Measurements from ENCODE around the gene SIRT2. TPM values are rescaled to one million over a fixed set of nuclear protein-coding genes. Genes with fewer than 3 reads are reported as not detected.

SIRT2 gene
- total and polyA plus RNA-seq, 2 donors from 2014 or later = 36.0 to 56.9 TPM

Other genes starting within 250 kb of the SIRT2 start
- 31.1 TPM for gene CAPN12, start 155.1 kb downstream of the SIRT2 start, total RNA-seq
- 27.1 TPM for gene CAPN12, start 155.1 kb downstream of the SIRT2 start, polyA plus RNA-seq (ENCODE audit: insufficient read depth, low read depth, low replicate concordance)
- 1.3 TPM for gene LGALS7, start 126.1 kb downstream of the SIRT2 start, total RNA-seq
- not detected for gene LGALS7, start 126.1 kb downstream of the SIRT2 start, polyA plus RNA-seq (ENCODE audit: insufficient read depth, low read depth, low replicate concordance)
- gene LGALS7B, start 110.4 kb downstream of the SIRT2 start, total RNA-seq = not detected
- gene LGALS7B, start 110.4 kb downstream of the SIRT2 start, polyA plus RNA-seq (ENCODE audit: insufficient read depth, low read depth, low replicate concordance) = 3.7 TPM
- 12.2 TPM for gene LGALS4, start 86.7 kb downstream of the SIRT2 start, total RNA-seq
- gene LGALS4, start 86.7 kb downstream of the SIRT2 start, polyA plus RNA-seq (ENCODE audit: insufficient read depth, low read depth, low replicate concordance) = 1.2 TPM
- gene ECH1, start 67.8 kb downstream of the SIRT2 start, total RNA-seq = 167 TPM
- gene ECH1, start 67.8 kb downstream of the SIRT2 start, polyA plus RNA-seq (ENCODE audit: insufficient read depth, low read depth, low replicate concordance) = 534 TPM
- 278 TPM for gene HNRNPL, start 49.6 kb downstream of the SIRT2 start, total RNA-seq
- 168 TPM for gene HNRNPL, start 49.6 kb downstream of the SIRT2 start, polyA plus RNA-seq (ENCODE audit: insufficient read depth, low read depth, low replicate concordance)
- gene RINL, start 21.3 kb downstream of the SIRT2 start, total RNA-seq = 13.0 TPM
- gene RINL, start 21.3 kb downstream of the SIRT2 start, polyA plus RNA-seq (ENCODE audit: insufficient read depth, low read depth, low replicate concordance) = 9.5 TPM
- gene NFKBIB, start 351 bp upstream of the SIRT2 start, total RNA-seq = 23.2 TPM
- 37.6 TPM for gene NFKBIB, start 351 bp upstream of the SIRT2 start, polyA plus RNA-seq (ENCODE audit: insufficient read depth, low read depth, low replicate concordance)
- gene CCER2, start 12.6 kb upstream of the SIRT2 start, total RNA-seq = 0.47 TPM
- gene CCER2, start 12.6 kb upstream of the SIRT2 start, polyA plus RNA-seq (ENCODE audit: insufficient read depth, low read depth, low replicate concordance) = not detected
- 30.6 TPM for gene SARS2, start 31.1 kb upstream of the SIRT2 start, total RNA-seq
- 34.8 TPM for gene SARS2, start 31.1 kb upstream of the SIRT2 start, polyA plus RNA-seq (ENCODE audit: insufficient read depth, low read depth, low replicate concordance)
- 28.5 TPM for gene MRPS12, start 31.3 kb upstream of the SIRT2 start, total RNA-seq
- 110 TPM for gene MRPS12, start 31.3 kb upstream of the SIRT2 start, polyA plus RNA-seq (ENCODE audit: insufficient read depth, low read depth, low replicate concordance)
- 32.3 TPM for gene FBXO17, start 76.1 kb upstream of the SIRT2 start, total RNA-seq
- gene FBXO17, start 76.1 kb upstream of the SIRT2 start, polyA plus RNA-seq (ENCODE audit: insufficient read depth, low read depth, low replicate concordance) = 44.3 TPM
- 8.3 TPM for gene FBXO27, start 132.9 kb upstream of the SIRT2 start, total RNA-seq
- gene FBXO27, start 132.9 kb upstream of the SIRT2 start, polyA plus RNA-seq (ENCODE audit: insufficient read depth, low read depth, low replicate concordance) = 7.8 TPM
- gene ACP7, start 184.8 kb upstream of the SIRT2 start, total RNA-seq = not detected
- gene ACP7, start 184.8 kb upstream of the SIRT2 start, polyA plus RNA-seq (ENCODE audit: insufficient read depth, low read depth, low replicate concordance) = 0.13 TPM
- 55.6 TPM for gene PAK4, start 226.2 kb upstream of the SIRT2 start, total RNA-seq
- 52.5 TPM for gene PAK4, start 226.2 kb upstream of the SIRT2 start, polyA plus RNA-seq (ENCODE audit: insufficient read depth, low read depth, low replicate concordance)

All from kidney (tissue), 2 donors.